GM18526 (cell line): ENCODE measurements around the gene SERINC2.

Experiments used
- POLR2A ChIP-seq: IDR thresholded peaks from 3 replicates; pipeline ENCODE4 v1.6.1; 2011; ENCODE audit not compliant: insufficient read length; ENCODE audit errors: extremely low read depth

Gene SERINC2

DNA sequence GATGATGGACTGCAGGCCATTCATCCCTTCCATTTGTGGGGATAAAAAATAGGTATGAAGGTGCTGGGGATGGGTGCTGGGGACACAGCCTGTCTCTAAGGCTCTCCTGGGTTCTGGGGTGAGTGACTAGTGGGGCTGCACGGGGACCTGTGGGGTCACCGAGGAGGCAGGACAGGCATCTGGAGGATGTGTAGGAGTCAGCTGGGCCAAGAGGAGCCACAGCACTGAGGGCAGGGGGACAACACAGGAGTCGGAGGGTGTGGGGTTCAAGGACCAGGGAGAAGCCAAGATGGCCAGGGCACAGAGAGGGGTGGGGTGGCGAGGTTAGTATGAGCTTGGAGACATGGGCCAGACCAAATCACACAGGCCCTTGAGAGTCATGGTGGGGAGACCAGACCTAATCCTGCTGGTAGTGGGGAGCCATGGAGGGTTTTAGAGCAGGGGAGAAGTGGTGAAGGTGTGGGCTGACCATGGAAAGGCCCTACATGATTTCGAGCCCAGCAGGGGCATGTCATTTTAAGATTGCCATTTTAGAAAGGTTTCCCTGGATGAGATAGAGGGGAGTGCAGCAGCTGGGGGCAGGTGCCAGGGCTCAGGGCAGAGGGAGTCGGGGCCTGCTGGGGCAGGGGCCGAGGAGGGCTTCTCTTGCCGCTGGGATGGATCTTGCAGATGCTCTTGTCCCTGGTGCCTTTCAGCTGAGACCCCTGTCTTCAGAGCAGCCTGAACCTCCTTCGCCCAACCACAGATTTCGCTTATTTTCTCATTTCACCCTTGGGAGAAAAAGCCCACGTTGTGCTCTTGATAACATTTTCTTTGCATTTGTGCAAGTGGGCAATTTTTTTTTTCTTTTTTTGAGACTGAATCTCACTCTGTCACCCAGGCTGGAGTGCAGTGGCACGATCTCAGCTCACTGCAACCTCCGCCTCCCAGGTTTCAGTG, 22.7 kb downstream of the SERINC2 start:
- no peak for TF ChIP-seq POLR2A

DNA sequence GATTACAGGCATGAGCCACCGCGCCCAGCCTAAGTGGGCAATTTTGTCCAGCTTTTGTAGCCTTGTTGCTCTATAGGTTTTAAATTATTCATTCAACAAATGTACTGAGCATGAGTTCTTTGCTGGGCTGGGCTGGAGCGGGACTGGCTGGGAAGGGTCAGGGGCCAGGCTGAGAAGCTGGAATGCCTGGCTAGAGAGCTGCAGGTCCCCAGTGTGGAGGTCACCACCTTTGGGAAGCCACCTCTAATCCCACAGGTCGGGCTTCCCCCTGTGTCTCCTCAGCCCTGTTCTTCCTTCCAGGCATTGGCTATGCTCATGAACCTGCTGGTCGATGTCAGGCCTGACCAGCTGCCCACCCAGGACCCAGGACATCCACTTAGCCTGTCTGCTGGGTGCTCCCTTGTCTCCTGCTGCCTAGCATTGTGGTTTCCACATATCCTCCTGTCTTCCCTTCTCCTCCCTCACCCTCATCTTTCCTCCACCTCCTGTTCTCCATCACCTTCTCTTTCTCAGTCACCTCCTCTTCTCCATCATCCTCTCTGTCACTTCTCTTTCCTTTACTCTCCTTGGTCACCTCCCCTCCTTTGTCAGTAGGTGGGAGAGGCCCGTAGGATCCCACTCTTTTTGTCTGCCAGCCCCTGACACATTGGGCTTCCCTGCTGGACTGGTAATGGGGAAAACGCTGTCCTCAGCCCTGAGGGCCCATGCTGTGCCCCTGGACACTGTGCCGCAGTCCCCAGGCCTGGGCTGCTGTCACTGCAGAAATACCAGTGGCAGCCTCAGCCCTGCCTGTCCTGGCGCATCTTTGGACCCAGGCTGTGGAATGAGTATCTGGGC, 23.8 kb downstream of the SERINC2 start:
- no peak for TF ChIP-seq POLR2A

DNA sequence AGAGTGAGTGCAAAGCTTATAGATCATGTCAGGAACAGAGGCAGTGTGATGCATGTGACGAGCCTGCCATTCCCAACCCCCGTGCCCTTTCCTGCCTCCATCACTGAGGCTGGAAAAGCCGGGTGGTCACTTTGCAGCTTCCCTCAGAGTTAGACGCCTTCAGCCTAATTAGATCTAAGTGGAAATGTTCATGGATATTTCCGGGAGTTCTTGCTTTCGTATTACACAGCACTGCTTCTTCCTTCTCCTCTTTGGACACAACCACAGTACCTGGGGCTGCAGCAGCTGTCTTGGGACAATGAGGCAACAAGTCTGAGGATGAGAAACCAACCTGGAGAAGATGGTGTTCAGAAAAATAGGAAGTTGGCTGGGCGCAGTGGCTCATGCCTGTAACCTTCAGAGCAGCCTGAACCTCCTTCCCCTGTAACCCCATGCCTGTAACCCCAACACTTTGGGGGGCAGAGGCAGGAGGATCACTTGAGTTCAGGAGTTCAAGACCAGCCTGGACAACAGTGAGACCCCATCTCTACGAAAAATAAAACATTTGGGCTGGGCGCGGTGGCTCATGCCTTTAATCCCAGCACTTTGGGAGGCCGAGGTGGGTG, 24.5 kb downstream of the SERINC2 start:
- no peak for TF ChIP-seq POLR2A

DNA sequence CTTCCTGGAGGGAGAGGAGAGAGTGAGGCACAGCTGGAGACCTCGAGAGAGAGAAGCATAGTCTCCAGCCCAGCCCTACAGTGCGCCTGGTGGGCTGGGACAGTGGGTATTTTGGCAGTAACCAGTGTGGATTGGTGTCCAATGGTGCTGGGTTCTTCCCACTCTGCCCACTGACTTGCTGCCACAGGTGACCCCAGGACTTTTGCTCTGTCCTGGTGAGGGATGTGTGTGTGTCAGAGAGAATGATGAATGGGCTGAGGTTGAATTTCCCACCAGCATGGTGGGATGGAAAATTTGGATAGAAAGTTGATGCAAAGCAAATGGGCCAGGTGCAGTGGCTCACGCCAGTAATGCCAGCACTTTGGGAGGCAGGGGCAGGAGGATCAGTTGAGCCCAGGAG, 26.3 kb downstream of the SERINC2 start:
- no peak for TF ChIP-seq POLR2A

- no peak for TF ChIP-seq POLR2A
Measured at GRCh38 chr1:31441073-31441472, 28.1 kb downstream of the SERINC2 start.

DNA sequence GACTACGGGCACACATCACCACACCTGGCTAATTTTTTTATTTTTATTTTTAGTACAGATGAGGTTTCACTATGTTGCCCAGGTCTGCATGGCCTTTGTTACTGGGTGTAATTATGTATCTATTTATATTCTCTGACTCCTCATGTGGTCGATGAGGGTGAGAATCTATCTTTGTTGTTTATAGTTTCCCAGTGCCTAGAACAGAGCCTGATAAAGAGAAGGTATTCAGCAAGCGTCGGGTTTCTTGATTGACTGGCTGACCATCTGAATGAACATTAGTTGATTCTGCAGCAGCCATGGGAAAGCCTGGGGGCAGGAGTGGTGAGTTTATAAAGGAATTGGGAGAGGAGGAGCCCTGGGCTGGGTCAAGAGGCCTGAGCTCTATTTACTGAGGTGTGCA, 28.5 kb downstream of the SERINC2 start:
- no peak for TF ChIP-seq POLR2A

DNA sequence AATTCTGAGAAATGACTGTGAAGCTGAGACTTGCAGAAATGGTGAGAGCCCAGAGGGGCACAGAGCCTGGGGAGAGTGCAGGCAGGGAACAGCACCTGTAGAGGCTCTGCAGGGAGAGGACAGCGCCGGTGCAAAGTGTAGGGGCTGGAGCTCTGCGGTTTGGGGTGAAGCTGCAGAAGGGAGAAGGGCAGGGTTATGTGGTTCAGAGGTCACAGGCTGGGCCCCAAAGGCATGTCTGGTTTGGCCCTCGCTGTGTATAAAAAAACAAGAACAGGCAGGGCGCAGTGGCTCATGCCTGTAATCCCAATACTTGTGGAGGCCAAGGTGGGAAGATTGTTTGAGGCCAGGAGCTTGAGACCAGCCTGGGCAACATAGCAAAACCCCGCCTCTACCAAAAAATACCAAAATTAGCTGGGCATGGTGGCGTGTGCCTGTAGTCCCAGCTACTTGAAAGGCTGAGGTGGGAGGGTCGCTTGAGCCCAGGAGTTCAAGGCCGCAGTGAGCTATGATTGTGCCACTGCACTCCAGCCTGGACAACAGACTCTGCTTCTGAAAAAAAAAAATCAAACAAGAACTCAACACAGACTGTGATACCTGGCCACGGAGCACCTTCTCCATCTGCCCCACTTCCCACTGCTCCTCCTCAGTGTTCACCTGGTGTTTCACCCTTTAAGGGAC, 29.1 kb downstream of the SERINC2 start:
- TF ChIP-seq POLR2A: no peak

DNA sequence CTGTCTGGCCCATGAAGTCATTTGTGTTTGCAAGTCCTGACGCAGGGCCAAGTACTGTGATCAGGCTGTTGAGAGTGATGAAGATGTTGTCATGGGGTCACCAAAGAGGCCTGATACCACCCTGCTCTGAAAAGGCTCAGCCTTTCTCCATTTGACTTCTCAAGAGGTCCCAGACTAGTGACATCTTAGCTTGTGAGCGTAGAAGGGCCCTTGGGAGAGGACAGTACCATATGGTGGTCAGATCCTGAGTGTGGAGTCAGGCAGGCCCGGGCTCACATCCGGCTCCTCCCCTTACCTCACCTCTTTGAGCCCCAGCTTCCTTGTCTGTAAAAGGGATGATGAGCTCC, 29.6 kb downstream of the SERINC2 start:
- no peak for TF ChIP-seq POLR2A

DNA sequence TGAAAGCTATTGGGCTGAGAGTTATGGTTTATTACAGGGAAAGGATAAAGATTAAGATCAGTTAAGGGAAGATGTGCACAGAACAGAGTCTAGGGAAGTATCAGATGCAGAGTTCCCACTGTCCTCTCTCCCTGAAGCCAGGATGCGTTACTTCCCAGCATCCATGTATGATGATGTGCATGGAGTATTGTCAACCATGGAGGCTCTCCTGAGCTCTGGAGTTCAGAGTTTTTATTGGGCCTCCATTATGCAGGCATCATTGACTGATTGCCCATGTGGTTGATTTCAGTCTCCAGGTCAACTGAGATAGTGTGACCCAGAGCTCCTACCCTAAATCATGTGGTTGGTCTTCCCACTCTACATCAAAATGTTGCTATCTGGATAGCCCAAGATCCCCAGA, 30.7 kb downstream of the SERINC2 start:
- TF ChIP-seq POLR2A: no peak

GRCh38 chr1:31444725-31445448, 31.9 kb downstream of the SERINC2 start:
- no peak for TF ChIP-seq POLR2A

GRCh38 chr1:31445951-31446350, 32.9 kb downstream of the SERINC2 start:
- TF ChIP-seq POLR2A: no peak

DNA sequence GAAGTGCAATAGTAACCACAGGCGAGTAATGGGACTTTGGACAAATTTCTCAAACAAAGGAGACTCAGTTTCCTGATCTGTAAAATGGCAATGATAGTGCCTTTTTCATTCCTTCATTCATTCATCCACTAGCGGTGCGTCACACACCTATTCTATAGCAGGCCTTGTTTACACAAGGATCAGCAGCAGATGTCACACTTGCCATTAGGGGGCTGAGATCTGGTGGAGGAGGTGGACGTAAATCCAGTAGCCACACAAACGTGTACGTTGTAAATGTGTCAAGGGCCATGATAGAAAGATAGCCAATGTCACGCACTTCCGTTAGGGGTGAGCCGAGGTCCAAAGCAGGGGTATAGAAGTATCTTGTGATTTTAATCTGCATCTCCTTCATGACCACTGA, 34.2 kb downstream of the SERINC2 start:
- TF ChIP-seq POLR2A: no peak

DNA sequence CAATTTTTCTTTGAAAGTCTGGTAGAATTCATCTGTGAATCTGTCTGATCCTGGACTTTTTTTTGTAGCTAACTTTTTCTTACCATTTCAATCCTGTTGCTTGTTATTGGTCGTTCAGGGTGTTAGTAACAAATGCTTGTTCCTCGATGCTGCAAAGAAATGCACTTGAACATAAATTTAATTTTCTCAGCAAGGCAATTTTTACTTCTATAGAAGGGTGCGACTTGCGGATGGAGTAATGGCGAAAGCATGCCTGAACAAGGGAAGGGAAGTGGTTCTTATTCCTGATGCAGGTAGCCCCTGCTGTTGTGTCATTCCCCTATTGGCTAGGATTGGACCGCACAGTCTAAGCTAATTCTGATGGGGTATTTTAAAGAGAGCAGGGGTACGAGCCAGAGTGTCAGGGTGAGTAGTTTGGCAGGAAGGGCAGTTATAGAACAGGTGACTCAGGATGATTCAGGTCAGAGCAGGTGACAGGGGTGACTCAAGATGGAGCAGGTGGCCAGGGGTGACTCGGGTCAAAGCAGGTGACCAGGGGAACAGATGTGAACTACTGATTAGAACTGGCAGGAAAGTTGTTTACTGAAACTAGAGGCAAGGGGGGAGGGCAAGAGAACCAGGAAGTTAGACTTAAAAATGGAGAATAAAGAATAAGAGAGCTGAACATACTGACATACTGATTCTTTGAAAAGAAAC, 40.5 kb downstream of the SERINC2 start:
- no peak for TF ChIP-seq POLR2A

- TF ChIP-seq POLR2A: no peak
Measured at GRCh38 chr1:31458287-31458896, 45.4 kb downstream of the SERINC2 start.
